ENCODE data around the gene CHST11. TPM values are rescaled to one million over a fixed set of nuclear protein-coding genes. Genes with fewer than 3 reads are reported as not detected.
A peak's percentile ranks its signal among the peaks of the same experiment; 100 is the strongest.

The CHST11 gene
- total and polyA plus RNA-seq, 10 of the 15 experiments (the other 5 are each of a cell fraction or from before 2014, with no cell fraction given), result 1.9 to 38.1 (median 17.2) TPM

DNA sequence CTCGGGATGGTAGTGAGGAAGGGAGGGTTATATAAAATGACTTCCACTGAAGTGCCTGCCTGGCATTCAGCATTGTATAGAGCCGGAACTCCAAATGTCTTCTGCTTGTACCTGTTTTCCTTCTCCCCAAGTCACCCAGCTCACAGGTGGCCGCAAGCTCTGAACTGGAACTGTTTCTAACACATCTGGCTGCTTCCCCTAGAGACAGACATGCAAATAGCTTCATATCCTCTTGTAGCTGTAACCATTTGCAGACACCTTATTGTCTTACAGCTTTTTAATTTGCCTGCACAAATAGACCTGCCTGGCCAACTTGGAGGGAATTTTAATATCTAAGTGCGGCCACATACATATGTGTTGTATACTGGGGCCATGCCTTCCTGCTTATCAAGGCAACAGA lies 126.0 kb downstream of the CHST11 start (continued):
- TF ChIP-seq, protein P1, sequence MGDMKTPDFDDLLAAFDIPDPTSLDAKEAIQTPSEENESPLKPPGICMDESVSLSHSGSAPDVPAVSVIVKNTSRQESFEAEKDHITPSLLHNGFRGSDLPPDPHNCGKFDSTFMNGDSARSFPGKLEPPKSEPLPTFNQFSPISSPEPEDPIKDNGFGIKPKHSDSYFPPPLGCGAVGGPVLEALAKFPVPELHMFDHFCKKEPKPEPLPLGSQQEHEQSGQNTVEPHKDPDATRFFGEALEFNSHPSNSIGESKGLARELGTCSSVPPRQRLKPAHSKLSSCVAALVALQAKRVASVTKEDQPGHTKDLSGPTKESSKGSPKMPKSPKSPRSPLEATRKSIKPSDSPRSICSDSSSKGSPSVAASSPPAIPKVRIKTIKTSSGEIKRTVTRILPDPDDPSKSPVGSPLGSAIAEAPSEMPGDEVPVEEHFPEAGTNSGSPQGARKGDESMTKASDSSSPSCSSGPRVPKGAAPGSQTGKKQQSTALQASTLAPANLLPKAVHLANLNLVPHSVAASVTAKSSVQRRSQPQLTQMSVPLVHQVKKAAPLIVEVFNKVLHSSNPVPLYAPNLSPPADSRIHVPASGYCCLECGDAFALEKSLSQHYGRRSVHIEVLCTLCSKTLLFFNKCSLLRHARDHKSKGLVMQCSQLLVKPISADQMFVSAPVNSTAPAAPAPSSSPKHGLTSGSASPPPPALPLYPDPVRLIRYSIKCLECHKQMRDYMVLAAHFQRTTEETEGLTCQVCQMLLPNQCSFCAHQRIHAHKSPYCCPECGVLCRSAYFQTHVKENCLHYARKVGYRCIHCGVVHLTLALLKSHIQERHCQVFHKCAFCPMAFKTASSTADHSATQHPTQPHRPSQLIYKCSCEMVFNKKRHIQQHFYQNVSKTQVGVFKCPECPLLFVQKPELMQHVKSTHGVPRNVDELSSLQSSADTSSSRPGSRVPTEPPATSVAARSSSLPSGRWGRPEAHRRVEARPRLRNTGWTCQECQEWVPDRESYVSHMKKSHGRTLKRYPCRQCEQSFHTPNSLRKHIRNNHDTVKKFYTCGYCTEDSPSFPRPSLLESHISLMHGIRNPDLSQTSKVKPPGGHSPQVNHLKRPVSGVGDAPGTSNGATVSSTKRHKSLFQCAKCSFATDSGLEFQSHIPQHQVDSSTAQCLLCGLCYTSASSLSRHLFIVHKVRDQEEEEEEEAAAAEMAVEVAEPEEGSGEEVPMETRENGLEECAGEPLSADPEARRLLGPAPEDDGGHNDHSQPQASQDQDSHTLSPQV (IDR thresholded peaks at IDR 0.05), result no peak
- TF ChIP-seq EED (IDR thresholded peaks at IDR 0.05; ENCODE audit: low read depth), result peak; percentile 19; the same call in 1 of the 2 replicates
- no peak for TF ChIP-seq ETV6 (conservative IDR thresholded peaks at IDR 0.05 in 1 of 2, IDR thresholded peaks at IDR 0.05 in 1 of 2; ENCODE audit: borderline replicate concordance in 1 of 2, low read depth in 1 of 2)
- no peak for TF ChIP-seq SIX5 (IDR thresholded peaks at IDR 0.05; ENCODE audit: low read depth, low read length, severe bottlenecking)
- TF ChIP-seq, protein P2, sequence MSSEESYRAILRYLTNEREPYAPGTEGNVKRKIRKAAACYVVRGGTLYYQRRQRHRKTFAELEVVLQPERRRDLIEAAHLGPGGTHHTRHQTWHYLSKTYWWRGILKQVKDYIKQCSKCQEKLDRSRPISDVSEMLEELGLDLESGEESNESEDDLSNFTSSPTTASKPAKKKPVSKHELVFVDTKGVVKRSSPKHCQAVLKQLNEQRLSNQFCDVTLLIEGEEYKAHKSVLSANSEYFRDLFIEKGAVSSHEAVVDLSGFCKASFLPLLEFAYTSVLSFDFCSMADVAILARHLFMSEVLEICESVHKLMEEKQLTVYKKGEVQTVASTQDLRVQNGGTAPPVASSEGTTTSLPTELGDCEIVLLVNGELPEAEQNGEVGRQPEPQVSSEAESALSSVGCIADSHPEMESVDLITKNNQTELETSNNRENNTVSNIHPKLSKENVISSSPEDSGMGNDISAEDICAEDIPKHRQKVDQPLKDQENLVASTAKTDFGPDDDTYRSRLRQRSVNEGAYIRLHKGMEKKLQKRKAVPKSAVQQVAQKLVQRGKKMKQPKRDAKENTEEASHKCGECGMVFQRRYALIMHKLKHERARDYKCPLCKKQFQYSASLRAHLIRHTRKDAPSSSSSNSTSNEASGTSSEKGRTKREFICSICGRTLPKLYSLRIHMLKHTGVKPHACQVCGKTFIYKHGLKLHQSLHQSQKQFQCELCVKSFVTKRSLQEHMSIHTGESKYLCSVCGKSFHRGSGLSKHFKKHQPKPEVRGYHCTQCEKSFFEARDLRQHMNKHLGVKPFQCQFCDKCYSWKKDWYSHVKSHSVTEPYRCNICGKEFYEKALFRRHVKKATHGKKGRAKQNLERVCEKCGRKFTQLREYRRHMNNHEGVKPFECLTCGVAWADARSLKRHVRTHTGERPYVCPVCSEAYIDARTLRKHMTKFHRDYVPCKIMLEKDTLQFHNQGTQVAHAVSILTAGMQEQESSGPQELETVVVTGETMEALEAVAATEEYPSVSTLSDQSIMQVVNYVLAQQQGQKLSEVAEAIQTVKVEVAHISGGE (CRISPR knock-in tag; IDR thresholded peaks at IDR 0.05), result no peak
- no peak for TF ChIP-seq MYC (IDR thresholded peaks at IDR 0.05; ENCODE audit: insufficient read depth, insufficient read length, insufficient replicate concordance, low read length, severe bottlenecking)
- TF ChIP-seq, protein P3, sequence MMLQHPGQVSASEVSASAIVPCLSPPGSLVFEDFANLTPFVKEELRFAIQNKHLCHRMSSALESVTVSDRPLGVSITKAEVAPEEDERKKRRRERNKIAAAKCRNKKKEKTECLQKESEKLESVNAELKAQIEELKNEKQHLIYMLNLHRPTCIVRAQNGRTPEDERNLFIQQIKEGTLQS (IDR thresholded peaks at IDR 0.05; ENCODE audit: borderline replicate concordance, extremely low read depth, low read depth, low read length), result no peak
- no peak for TF ChIP-seq ZNF207 (IDR thresholded peaks at IDR 0.05; ENCODE audit: borderline replicate concordance)
- TF ChIP-seq ZSCAN29 (IDR thresholded peaks at IDR 0.05), result no peak
- peak in 1 of 2 experiments; percentile 60 for TF ChIP-seq IKZF2 (IDR thresholded peaks at IDR 0.05)
- no peak for TF ChIP-seq SP1 (IDR thresholded peaks at IDR 0.05; ENCODE audit: low read depth, low read length)
- TF ChIP-seq EGR1 (IDR thresholded peaks at IDR 0.05; ENCODE audit: borderline replicate concordance in 1 of 2, low read depth in 2 of 2, low read length in 2 of 2), result no peak
- TF ChIP-seq, protein P4, sequence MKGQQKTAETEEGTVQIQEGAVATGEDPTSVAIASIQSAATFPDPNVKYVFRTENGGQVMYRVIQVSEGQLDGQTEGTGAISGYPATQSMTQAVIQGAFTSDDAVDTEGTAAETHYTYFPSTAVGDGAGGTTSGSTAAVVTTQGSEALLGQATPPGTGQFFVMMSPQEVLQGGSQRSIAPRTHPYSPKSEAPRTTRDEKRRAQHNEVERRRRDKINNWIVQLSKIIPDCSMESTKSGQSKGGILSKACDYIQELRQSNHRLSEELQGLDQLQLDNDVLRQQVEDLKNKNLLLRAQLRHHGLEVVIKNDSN (IDR thresholded peaks at IDR 0.05; ENCODE audit: borderline replicate concordance, extremely low read length, insufficient read depth, low read depth, low read length), result no peak
- TF ChIP-seq NBN (IDR thresholded peaks at IDR 0.05), result no peak
- TF ChIP-seq, protein P5, sequence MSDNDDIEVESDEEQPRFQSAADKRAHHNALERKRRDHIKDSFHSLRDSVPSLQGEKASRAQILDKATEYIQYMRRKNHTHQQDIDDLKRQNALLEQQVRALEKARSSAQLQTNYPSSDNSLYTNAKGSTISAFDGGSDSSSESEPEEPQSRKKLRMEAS (IDR thresholded peaks at IDR 0.05; ENCODE audit: low read depth, low read length), result 0 out of 2 replicates have a peak, but pooled peaks have one; percentile 28
- TF ChIP-seq, protein P6, sequence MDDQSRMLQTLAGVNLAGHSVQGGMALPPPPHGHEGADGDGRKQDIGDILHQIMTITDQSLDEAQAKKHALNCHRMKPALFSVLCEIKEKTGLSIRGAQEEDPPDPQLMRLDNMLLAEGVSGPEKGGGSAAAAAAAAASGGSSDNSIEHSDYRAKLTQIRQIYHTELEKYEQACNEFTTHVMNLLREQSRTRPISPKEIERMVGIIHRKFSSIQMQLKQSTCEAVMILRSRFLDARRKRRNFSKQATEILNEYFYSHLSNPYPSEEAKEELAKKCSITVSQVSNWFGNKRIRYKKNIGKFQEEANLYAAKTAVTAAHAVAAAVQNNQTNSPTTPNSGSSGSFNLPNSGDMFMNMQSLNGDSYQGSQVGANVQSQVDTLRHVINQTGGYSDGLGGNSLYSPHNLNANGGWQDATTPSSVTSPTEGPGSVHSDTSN (IDR thresholded peaks at IDR 0.05; ENCODE audit: insufficient replicate concordance, low read depth, low read length), result no peak
- no peak; the same call in 1 of the 2 replicates for TF ChIP-seq ATF7 (IDR thresholded peaks at IDR 0.05; ENCODE audit: low read depth)
- TF ChIP-seq HDAC6 (IDR thresholded peaks at IDR 0.05; ENCODE audit: unreplicated experiment), result no peak
